Head of caudate nucleus (tissue), 42 donors: ENCODE measurements around the gene KANK4.
A peak's percentile ranks its signal among the peaks of the same experiment; 100 is the strongest.

Experiments used
- DNase-seq, 42 donors: peaks; one replicate each; pipeline versions ENCODE4 v3.0.0 to v3.0.0-alpha.2; 2020 to 2021; ENCODE audit warnings: mixed read lengths in 7 of 42
- intact Hi-C: fragments of 100-400 bp; cut with DNase I; formaldehyde crosslinking; loops from one replicate; pipeline ENCODE4 v1.15.0; 2022

KANK4 gene

DNA sequence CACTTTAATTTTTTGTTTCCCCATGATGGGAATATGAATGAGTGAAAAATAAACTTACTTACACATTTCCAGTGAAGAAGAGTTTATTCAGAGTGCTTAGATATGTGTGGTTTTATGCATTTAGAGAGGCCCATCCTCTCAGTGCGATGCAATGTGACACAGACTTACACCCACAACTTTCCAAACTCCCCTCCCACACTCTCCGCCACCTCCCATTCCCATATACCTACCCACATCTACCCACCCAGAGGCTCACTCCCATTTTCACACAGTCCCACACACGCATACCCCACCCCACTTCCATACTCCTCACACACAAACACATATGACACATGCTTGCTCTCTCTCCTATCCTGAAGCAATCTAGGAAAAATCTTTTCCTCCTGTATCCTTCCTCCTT lies 21.9 kb upstream of the KANK4 start:
- DNase-seq, result peak in 1 of 42 donors; percentile 13
- intact Hi-C loops, result no loop called here

GRCh38 chr1:62337706-62338631 lies 18.7 kb upstream of the KANK4 start:
- intact Hi-C loops, result no loop called here
- DNase-seq, result peak in 1 of 42 donors; percentile 1

DNA sequence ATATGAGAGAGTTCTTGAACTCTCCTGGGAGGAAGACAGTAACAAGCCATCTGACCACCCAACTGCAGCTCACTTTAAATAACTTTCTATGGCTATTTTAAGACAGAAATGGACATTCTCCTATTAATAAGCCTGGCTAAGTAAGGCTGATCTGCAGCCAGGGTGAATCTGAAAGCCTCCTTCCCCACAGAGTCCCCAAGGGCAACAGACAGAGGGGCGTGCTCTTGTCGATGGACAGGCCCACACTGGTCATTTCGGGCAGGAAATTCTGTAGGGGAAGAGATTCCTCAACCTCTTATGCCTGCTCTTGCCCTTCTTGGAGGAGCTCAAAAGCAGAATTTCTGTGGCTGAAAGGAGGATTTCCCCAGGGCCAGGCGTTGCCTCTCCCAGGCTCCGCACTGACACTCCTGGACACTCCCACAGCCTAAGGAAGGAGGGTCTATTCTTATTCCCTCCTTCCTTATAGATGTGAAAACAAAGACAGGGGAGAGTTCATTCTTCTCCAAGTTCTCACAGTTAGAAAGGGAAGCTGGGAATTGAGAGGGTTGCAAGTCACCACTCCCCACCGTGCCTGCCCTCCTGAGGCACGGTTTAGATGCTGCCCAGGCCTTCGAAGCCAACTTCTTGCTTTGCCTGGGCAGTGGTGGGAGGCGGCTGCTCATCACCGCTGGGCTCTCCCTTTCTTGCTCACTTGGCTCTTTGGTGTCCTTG lies 17.9 kb upstream of the KANK4 start:
- DNase-seq, result no peak
- intact Hi-C loops, result no loop called here

- intact Hi-C loops, result no loop called here
- DNase-seq, result no peak
Measured at GRCh38 chr1:62336638-62336994, 17.4 kb upstream of the KANK4 start.

GRCh38 chr1:62335656-62336055 lies 16.4 kb upstream of the KANK4 start:
- intact Hi-C loops, result no loop called here
- peak in 3 of 42 donors; percentile 7 to 9 (median 9) for DNase-seq

DNA sequence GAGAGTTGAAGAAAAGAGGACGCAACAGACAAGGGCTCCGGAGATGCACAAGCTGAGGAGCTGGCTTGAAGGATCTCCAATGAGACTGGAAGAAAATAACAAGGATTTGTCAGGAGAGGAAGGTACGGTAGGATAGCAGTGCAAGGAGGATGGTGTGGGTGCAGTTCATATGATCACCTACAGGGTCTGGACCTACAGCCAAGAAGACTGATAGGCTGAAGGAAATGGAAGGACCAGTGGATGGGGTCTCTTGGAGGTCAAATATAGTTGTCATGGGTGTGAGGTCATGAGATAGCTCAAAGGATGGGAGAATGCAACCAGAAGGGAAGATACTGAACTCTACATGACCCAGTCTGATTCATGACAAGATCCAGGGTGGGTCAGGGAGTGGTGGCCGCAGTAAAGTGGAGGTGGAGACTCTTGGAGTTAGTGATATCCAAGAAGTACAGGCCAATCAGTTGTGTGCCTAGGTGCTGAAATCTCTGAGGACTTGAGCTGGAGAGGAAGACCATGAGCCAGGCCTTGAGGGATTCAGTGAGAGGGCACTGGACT lies 15.3 kb upstream of the KANK4 start:
- DNase-seq, result no peak
- intact Hi-C loops, result no loop called here

DNA sequence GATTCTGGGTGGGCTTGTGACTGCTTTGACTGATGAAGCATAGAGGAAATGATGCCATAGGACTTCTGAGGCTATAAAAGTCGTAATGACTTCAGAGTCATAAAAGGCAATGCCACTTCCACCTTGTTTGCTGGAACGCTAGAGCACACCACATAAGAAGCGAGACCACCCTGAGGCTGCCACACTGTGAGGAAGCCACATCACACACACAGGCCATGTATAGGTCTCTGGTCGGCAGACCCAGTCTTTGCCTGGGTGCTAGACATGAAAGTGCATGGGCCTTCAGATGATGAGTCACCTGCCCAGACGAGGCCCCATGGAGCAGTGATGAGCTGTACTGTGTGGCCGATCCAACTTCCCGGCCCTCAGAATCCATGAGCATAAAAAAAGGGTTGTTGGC lies 14.2 kb upstream of the KANK4 start:
- DNase-seq, result no peak
- intact Hi-C loops, result no loop called here

DNA sequence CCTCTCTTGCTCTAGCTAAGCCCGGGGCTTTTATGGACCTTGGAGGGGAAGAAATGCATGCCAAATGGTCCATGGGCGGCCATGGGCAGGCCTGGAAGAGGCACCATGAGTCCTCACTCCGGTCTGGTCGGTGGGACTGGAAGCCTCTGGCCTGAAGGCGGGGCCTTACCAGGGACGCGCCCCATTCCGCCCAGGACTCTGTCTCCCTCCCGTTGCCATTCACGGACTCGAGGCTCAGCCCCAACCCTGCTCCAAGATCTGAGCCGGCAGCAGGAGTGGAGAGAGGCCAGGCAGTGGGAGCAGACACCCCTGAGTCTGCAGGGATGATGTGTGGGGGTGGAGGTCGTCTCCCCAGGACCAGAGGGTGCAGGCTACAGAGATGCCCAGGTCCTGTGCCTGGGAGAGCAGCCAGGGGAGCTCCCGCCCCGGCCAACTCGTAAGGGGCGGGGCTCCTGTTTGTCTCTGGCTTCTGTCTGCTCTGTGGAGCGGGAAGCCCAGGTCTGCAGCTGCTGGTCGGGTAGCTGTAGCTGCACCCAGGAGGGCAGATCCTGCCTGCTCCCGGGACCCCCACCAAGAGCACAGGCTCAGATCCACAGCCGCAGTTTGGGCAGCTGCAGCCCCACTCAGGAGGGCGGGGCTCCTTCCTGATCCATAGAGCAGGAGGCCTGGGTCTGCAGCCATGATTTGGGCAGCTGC lies 8.3 kb upstream of the KANK4 start:
- no peak for DNase-seq
- intact Hi-C loops, result no loop called here

DNA sequence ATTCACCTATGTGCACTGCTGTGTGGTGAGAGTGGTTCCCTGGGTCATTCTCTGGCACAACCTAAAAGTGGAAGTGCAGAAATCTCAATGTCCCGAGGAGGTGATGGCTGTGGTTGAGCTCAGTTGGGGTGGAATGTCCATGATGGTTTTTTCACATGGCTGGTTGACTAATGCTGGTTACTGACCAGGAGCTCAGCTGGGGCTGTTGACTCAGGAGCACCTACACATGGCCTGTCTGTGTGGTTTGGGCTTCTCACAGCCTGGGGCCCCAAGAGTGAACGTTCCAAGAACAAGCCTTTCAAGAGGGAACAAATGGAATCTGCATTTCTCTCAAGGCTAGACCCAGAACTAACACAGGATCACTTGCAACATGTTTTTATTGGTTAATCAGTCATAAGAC lies 6.4 kb upstream of the KANK4 start:
- intact Hi-C loops, result no loop called here
- DNase-seq, result no peak

- intact Hi-C loops, result no loop called here
- no peak for DNase-seq
Measured at GRCh38 chr1:62325081-62325480, 5.8 kb upstream of the KANK4 start.

- no peak for DNase-seq
- intact Hi-C loops, result no loop called here
Measured at GRCh38 chr1:62321446-62321845, 2.2 kb upstream of the KANK4 start.

GRCh38 chr1:62318320-62318755 lies 896 bp downstream of the KANK4 start:
- no peak for DNase-seq
- intact Hi-C loops, result no loop called here

- intact Hi-C loops, result no loop called here
Measured at GRCh38 chr1:62317021-62317768, 2.0 kb downstream of the KANK4 start.

DNA sequence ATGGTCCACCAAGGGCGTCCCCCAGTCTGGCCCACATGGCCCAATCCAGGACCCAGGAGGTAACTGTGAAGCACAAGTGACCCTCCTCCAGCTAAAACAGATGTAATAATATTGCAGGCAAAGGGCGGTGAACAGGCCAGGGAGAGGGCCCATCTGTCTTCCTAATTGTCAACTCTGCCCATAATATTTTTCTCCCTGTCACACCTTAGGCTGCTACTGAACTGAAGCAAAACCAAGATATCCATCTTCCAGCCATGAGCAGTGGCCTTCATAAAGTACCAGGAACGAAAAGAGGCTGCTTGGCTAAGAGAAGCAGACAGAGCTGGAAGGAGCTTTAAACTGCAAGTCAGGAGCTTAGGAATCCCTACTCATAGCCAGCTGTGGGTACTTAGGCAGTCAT lies 3.1 kb downstream of the KANK4 start:
- intact Hi-C loops, result no loop called here
- DNase-seq, result no peak

More at GRCh38 chr1:62317021-62317768, 2.0 kb downstream of the KANK4 start:
- no peak for DNase-seq

DNA sequence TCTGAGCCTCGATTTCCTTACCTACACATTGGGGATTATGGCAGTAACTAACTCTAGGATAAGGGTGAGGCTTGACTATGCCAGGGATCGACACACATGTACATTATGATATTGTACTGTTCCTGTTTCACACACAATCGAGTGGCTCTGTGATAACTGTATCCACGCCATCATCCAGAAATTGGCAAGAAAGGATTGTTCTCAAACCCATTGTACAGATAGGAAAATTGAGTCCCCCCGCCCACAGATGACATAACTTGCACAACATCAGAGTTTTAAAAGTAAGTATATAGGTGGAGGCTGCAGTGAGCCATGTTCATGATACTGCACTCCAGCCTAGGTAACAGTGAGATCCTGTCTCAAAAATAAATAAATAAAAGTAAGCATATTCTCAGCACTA lies 3.8 kb downstream of the KANK4 start:
- intact Hi-C loops, result no loop called here

DNA sequence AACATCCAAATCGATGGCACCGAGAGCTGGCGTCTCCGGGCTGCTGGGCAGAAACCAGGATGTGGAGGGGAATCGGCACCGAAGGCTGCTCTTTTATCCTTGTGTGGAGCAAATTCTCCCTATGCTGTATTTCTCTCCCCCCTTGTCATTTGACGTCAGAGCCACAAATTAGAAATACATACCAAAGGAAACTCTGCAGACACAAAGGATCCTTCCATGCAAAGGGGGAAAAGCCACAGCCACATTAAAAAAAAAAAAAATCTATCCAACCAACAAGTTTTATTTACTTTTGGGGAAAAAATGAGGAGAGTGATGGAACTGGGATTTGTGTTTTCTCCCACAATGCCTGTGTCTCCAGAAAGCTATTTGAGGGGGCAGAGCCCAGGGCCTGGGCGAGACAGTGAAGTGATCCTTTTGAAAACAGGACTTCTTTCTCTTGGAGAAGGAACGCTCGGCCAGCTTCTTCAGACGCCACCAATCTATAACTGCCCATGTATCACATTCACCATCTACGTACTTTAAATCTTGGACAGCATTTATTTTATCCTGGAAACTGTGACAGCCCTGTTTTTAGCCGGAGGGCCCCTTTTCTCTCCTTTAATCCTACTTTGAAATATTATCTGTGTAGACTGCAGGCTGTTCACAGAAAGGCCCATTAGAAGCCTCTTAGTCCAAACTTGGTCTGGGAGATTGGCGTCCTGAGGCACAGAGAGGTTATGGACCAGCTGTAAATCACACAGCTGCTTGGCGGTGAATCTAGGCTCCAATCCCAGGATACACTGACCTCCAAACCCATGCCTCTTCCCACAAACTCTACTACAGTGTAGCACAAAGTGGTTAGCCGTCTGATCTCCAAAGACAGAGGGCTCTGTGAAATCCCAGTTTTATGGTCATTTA lies 4.5 kb downstream of the KANK4 start:
- no peak for DNase-seq
- intact Hi-C loops, result no loop called here

More for the DNA sequence above, 3.8 kb downstream of the KANK4 start:
- no peak for DNase-seq

DNA sequence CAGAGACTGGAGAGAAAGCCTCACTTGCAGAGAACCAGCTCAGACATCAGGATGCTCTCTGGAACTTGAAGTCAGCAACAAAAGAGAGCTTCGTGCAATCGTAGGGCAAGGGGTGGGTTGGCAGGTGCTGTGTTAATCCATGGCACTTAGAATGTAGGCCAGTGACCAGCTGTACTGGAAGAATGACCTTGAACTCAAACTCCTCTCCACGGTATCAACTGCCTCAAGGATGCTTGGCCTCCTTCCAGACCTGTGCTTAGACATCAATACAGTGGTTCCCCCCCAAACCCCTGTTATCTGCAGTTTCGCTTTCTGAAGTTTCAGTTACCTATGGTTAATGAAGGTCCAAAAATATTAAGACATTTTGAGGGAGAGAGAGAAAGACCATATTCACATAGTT lies 6.5 kb downstream of the KANK4 start:
- intact Hi-C loops, result no loop called here

GRCh38 chr1:62311473-62311943 lies 7.7 kb downstream of the KANK4 start:
- intact Hi-C loops, result no loop called here
- no peak for DNase-seq

More for the DNA sequence above, 6.5 kb downstream of the KANK4 start:
- no peak for DNase-seq
